OCI-LY7 (cell line): Measurements from ENCODE around the gene FRAT2. TPM values are rescaled to one million over a fixed set of nuclear protein-coding genes. Genes with fewer than 3 reads are reported as not detected.

Experiments
- BruUV-seq: library from RNA; stranded (reverse); fragments of 400-500 nt; replicated peaks from 2 replicates; lab custom pipeline; 2021; lab: Mats Ljungman, UMichigan
- CTCF ChIA-PET: fragments of 300-600 bp; sonication (Branson Sonifier 250); formaldehyde crosslinking; loops from one replicate; lab custom pipeline; 2022; ENCODE audit warnings: antibody characterized with exemption; ENCODE audit not compliant: unreplicated experiment; lab: Charles Lee
- POLR2A ChIA-PET: fragments of 300-600 bp; sonication (Branson Sonifier 250); formaldehyde crosslinking; loops from one replicate; lab custom pipeline; 2022; ENCODE audit warnings: antibody characterized with exemption; lab: Charles Lee
- DNase-seq: peaks from one replicate; pipeline ENCODE4 v3.0.0-alpha.2; 2015; ENCODE audit warnings: low spot score
- H2AFZ ChIP-seq: fragments of 200-600 bp; sonication (generic), shearing (Covaris generic); 2 replicates; pipeline ENCODE4 v1.6.1; 2014; ENCODE audit warnings: mild to moderate bottlenecking, antibody characterized with exemption, low read length, moderate library complexity
- H3K27ac ChIP-seq: fragments of 200-600 bp; sonication (generic); 2 replicates; pipeline ENCODE4 v1.5.1; 2014; ENCODE audit warnings: mixed run types, low read depth, mild to moderate bottlenecking, moderate library complexity, low read length, inconsistent platforms; ENCODE audit not compliant: poor library complexity, severe bottlenecking
- H3K36me3 ChIP-seq: fragments of 200-600 bp; sonication (generic); 2 replicates; pipeline ENCODE4 v1.6.1; 2014; ENCODE audit warnings: mild to moderate bottlenecking, antibody characterized with exemption, low read length, moderate library complexity, mixed read lengths; ENCODE audit not compliant: insufficient read depth
- H3K4me1 ChIP-seq: fragments of 200-600 bp; sonication (generic); 2 replicates; pipeline ENCODE4 v1.5.1; 2014; ENCODE audit warnings: mild to moderate bottlenecking, low read length; ENCODE audit not compliant: insufficient read depth, poor library complexity, severe bottlenecking
- H3K4me2 ChIP-seq: fragments of 200-600 bp; sonication (generic); 2 replicates; pipeline ENCODE4 v1.6.1; 2014; ENCODE audit warnings: mild to moderate bottlenecking, low read length
- H3K4me3 ChIP-seq: fragments of 200-600 bp; sonication (generic); 2 replicates; pipeline ENCODE4 v1.5.1; 2014; ENCODE audit warnings: mild to moderate bottlenecking, low read depth, low read length; ENCODE audit not compliant: poor library complexity, severe bottlenecking
- H3K79me2 ChIP-seq: fragments of 200-600 bp; sonication (generic); 2 replicates; pipeline ENCODE4 v1.6.1; 2016; ENCODE audit warnings: low read depth, mild to moderate bottlenecking, low read length, moderate library complexity, mixed read lengths; ENCODE audit not compliant: insufficient read depth
- H3K9me2 ChIP-seq: fragments of 200-600 bp; sonication (generic); 2 replicates; pipeline ENCODE4 v1.6.1; 2016; ENCODE audit warnings: mild to moderate bottlenecking, low read length, mixed read lengths; ENCODE audit not compliant: insufficient read depth
- H3K9me3 ChIP-seq: fragments of 200-600 bp; sonication (generic); 2 replicates; pipeline ENCODE4 v1.6.1; 2014; ENCODE audit warnings: mild to moderate bottlenecking, mixed run types, low read length, mixed read lengths
- H4K20me1 ChIP-seq: fragments of 200-600 bp; sonication (generic); 2 replicates; pipeline ENCODE4 v1.6.1; 2014; ENCODE audit warnings: mild to moderate bottlenecking, antibody characterized with exemption, low read length, moderate library complexity, mixed read lengths; ENCODE audit not compliant: insufficient read depth
- CTCF ChIP-seq: fragments of 200-600 bp; sonication (generic); conservative IDR thresholded peaks from 2 replicates; pipeline ENCODE4 v1.5.1; 2014; ENCODE audit warnings: mild to moderate bottlenecking, antibody characterized with exemption, low read length, moderate library complexity, mixed read lengths
- EZH2phosphoT487 ChIP-seq: fragments of 200-600 bp; sonication (generic); IDR thresholded peaks from 2 replicates; pipeline ENCODE4 v1.6.1; 2018; ENCODE audit warnings: low read depth, borderline replicate concordance, mild to moderate bottlenecking, mixed run types, antibody characterized with exemption, low read length, moderate library complexity, mixed read lengths
- intact Hi-C: fragments of 100-400 bp; cut with micrococcal nuclease; formaldehyde crosslinking; loops from one replicate; pipeline ENCODE4 v1.10.0; 2022; ENCODE audit not compliant: unreplicated experiment
- total RNA-seq, 2 experiments: library from RNA; depleted of rRNA in 1 of 2; stranded (reverse); fragments of >200 nt in 1 of 2; shearing (Covaris generic) in 1 of 2; gene quantifications; 2 replicates each; pipeline ENCODE4 v1.2.3, GENCODE V29; 2014 to 2022

Gene FRAT2
- total RNA-seq, 2 experiments from 2014 or later = 9.3 to 18.4 TPM

- CTCF ChIA-PET = interaction anchor here (0.8 kb wide), 1 partner anchor 12 kb away, joined by 3 read pairs; no protein-coding TSS in a partner anchor
- Histone ChIP-seq H3K4me1 (peaks cover 14% of the 10 kb centered on the region), H3K79me2 (no peaks in the 10 kb centered on the region), H2AFZ (no peak overlapping the region), H3K9me3 (no peaks in the 10 kb centered on the region), H4K20me1 (no peaks in the 10 kb centered on the region), H3K4me3 (no peak overlapping the region), H3K4me2 (peak overlapping the region; percentile 91), H3K9me2 (no peaks in the 10 kb centered on the region), H3K27ac (no peak overlapping the region), H3K36me3 (no peaks in the 10 kb centered on the region)
- TF ChIP-seq CTCF (no peak), EZH2phosphoT487 (no peak)
- DNase-seq = no peak
- intact Hi-C loops = loop anchor here (2.0 kb wide), 1 partner anchor 42 kb away; no protein-coding TSS in a partner anchor
- POLR2A ChIA-PET = interaction anchor here (0.5 to 1.2 kb wide), 3 partner anchors 38 to 99 kb away, joined by 3 to 5 read pairs (median 5); no protein-coding TSS in a partner anchor
- BruUV-seq = TSS peak; percentile 65
These were observed 13.3 kb downstream of the FRAT2 start for GRCh38 chr10:97321032-97321803.

- no peaks in the 10 kb centered on the region for H4K20me1 ChIP-seq
- peak overlapping the region; percentile 95 for H3K4me3 ChIP-seq
- no peak overlapping the region for H3K27ac ChIP-seq
- peaks cover 14% of the 10 kb centered on the region for H3K4me1 ChIP-seq
- H3K9me2 ChIP-seq = no peaks in the 10 kb centered on the region
- ChIA-PET CTCF (interaction anchor here (0.7 to 1.3 kb wide), 2 partner anchors 38 to 42 kb away, joined by 3 to 5 read pairs; no protein-coding TSS in a partner anchor), POLR2A (interaction anchor here (0.5 to 2.9 kb wide), 3 partner anchors 9 to 100 kb away, joined by 4 to 21 read pairs (median 5); no protein-coding TSS in a partner anchor)
- no peak for TF ChIP-seq CTCF
- TF ChIP-seq EZH2phosphoT487 = no peak
- H3K4me2 ChIP-seq = peak overlapping the region; percentile 91
- BruUV-seq = no TSS peak
- no peaks in the 10 kb centered on the region for H3K9me3 ChIP-seq
- H3K36me3 ChIP-seq = no peaks in the 10 kb centered on the region
- no peak for DNase-seq
- H3K79me2 ChIP-seq = no peaks in the 10 kb centered on the region
- intact Hi-C loops = loop anchor here (2.0 kb wide), 1 partner anchor 42 kb away; no protein-coding TSS in a partner anchor
- peak overlapping the region; percentile 27; the same call in 1 of the 2 replicates for H2AFZ ChIP-seq
These were observed 14.0 kb downstream of the FRAT2 start for GRCh38 chr10:97320480-97321031.
